SK-N-DZ (cell line): ENCODE measurements around the gene PEX14.
A peak's percentile ranks its signal among the peaks of the same experiment; 100 is the strongest.
"Not testable (repeated sequence)": the region's sequence is repeated elsewhere in the genome, so short reads cannot be mapped to it uniquely, and the experiment has no call there.

Source experiments
- DNase-seq: peaks from one replicate; pipeline ENCODE4 v3.0.0-alpha.2; 2015; ENCODE audit warnings: low spot score

The PEX14 gene

GRCh38 chr1:10450156-10450814 is 24.5 kb upstream of the PEX14 start:
- no peak for DNase-seq

GRCh38 chr1:10450836-10451235 is 23.9 kb upstream of the PEX14 start:
- DNase-seq = no peak

- DNase-seq = no peak
These were observed 23.5 kb upstream of the PEX14 start for GRCh38 chr1:10451287-10451686.

- DNase-seq = no peak
These were observed 18.7 kb upstream of the PEX14 start for GRCh38 chr1:10456048-10456447.

- DNase-seq = no peak
These were observed 18.1 kb upstream of the PEX14 start for GRCh38 chr1:10456661-10457060.

- not testable (repeated sequence) for DNase-seq
These were observed 17.3 kb upstream of the PEX14 start for GRCh38 chr1:10457462-10457861.

- DNase-seq = no peak
These were observed 16.9 kb upstream of the PEX14 start for GRCh38 chr1:10457875-10458274.

- DNase-seq = no peak
These were observed 15.6 kb upstream of the PEX14 start for GRCh38 chr1:10459184-10459583.

GRCh38 chr1:10467078-10467477 is 7.7 kb upstream of the PEX14 start:
- no peak for DNase-seq

- no peak for DNase-seq
These were observed 4.7 kb upstream of the PEX14 start for GRCh38 chr1:10470043-10470442.

- DNase-seq = no peak
These were observed 3.1 kb upstream of the PEX14 start for GRCh38 chr1:10471411-10472219.

- DNase-seq = peak; percentile 93
These were observed 2.3 kb upstream of the PEX14 start, which contains the start of gene DFFA for GRCh38 chr1:10472220-10473144. Gene DFFA, minus strand, starts transcription at chr1:10472529. Its CDS starts 71 bp downstream, at chr1:10472458.

GRCh38 chr1:10473145-10473765 is 1.5 kb upstream of the PEX14 start:
- no peak for DNase-seq

GRCh38 chr1:10474309-10474612 is 489 bp upstream of the PEX14 start:
- DNase-seq = not testable (repeated sequence)

- DNase-seq = no peak
These were observed 760 bp downstream of the PEX14 start for GRCh38 chr1:10475510-10475909.

GRCh38 chr1:10479296-10479695 is 4.5 kb downstream of the PEX14 start:
- no peak for DNase-seq

- no peak for DNase-seq
These were observed 5.9 kb downstream of the PEX14 start for GRCh38 chr1:10480614-10481013.

GRCh38 chr1:10484521-10484920 is 9.8 kb downstream of the PEX14 start:
- no peak for DNase-seq

GRCh38 chr1:10489291-10490055 is 14.7 kb downstream of the PEX14 start:
- no peak for DNase-seq

- DNase-seq = no peak
These were observed 15.7 kb downstream of the PEX14 start for GRCh38 chr1:10490286-10490970.
